OCI-LY3 (cell line): ENCODE data around the gene TRA2B.

Experiments used
- H2AFZ ChIP-seq: fragments of 200-600, 300-600 bp; shearing (Covaris generic); 2 replicates; pipeline ENCODE4 v1.6.0; 2014; ENCODE audit warnings: antibody characterized with exemption, low read depth, low read length
- H3K27ac ChIP-seq: fragments of 200-600, 300-600 bp; sonication (generic); 2 replicates; pipeline ENCODE4 v1.5.1; 2014; ENCODE audit warnings: mild to moderate bottlenecking, low read length, moderate library complexity, mixed read lengths
- H3K27me3 ChIP-seq: fragments of 200-600, 300-600 bp; sonication (generic); 2 replicates; pipeline ENCODE4 v1.6.1; 2014; ENCODE audit warnings: low read depth, low read length, mixed read lengths
- H3K36me3 ChIP-seq: fragments of 200-600, 300-600 bp; sonication (generic); replicated peaks from 2 replicates; pipeline ENCODE3; 2014; ENCODE audit warnings: low read depth, low read length, mixed read lengths
- H3K4me1 ChIP-seq: fragments of 300-600, 200-600 bp; sonication (generic); 2 replicates; pipeline ENCODE4 v1.6.1; 2014; ENCODE audit warnings: low read length, mixed read lengths
- H3K4me2 ChIP-seq: fragments of 200-600, 300-600 bp; sonication (generic); 2 replicates; pipeline ENCODE4 v1.6.1; 2014; ENCODE audit warnings: low read length, mixed read lengths
- H3K4me3 ChIP-seq: fragments of 300-600, 200-600 bp; sonication (generic); 2 replicates; pipeline ENCODE4 v1.5.1; 2014; ENCODE audit warnings: antibody characterized with exemption, mild to moderate bottlenecking, low read length, moderate library complexity
- H3K79me2 ChIP-seq: fragments of 300-600, 200-600 bp; shearing (Covaris generic); 2 replicates; pipeline ENCODE4 v1.6.1; 2014; ENCODE audit warnings: mild to moderate bottlenecking, low read length, mixed read lengths
- H3K9ac ChIP-seq: fragments of 300-600, 200-600 bp; shearing (Covaris generic); 2 replicates; pipeline ENCODE4 v1.6.0; 2014; ENCODE audit warnings: mild to moderate bottlenecking, low read length, moderate library complexity
- H3K9me3 ChIP-seq: fragments of 200-600, 300-600 bp; shearing (Covaris generic); 2 replicates; pipeline ENCODE4 v1.6.1; 2014; ENCODE audit warnings: low read length, mixed read lengths; ENCODE audit not compliant: insufficient read depth
- H4K20me1 ChIP-seq: fragments of 200-600, 300-600 bp; sonication (generic); 2 replicates; pipeline ENCODE4 v1.6.1; 2016; ENCODE audit warnings: low read length, mixed read lengths; ENCODE audit not compliant: insufficient read depth
- CTCF ChIP-seq: fragments of 200-600, 300-600 bp; sonication (generic); IDR thresholded peaks from 2 replicates; pipeline ENCODE4 v1.5.1; 2014; ENCODE audit warnings: antibody characterized with exemption, low read length, low read depth
- EZH2phosphoT487 ChIP-seq: fragments of 200-600 bp; shearing (Covaris generic); IDR thresholded peaks from 2 replicates; pipeline ENCODE4 v1.6.1; 2018; ENCODE audit warnings: antibody characterized with exemption, mixed run types, low read depth

The TRA2B gene

GRCh38 chr3:185954366-185954723, 16.5 kb upstream of the TRA2B start:
- Histone ChIP-seq H3K9ac (no peak overlapping the region), H3K4me1 (no peaks in the 10 kb centered on the region; the same call in 1 of the 2 replicates), H3K9me3 (no peaks in the 10 kb centered on the region), H3K4me2 (no peak overlapping the region), H3K4me3 (no peak overlapping the region), H3K27me3 (peaks cover 13% of the 10 kb centered on the region), H2AFZ (no peak overlapping the region), H3K27ac (no peak overlapping the region), H3K79me2 (no peaks in the 10 kb centered on the region), H4K20me1 (no peaks in the 10 kb centered on the region), H3K36me3 (no peaks in the 10 kb centered on the region)
- TF ChIP-seq CTCF, result no peak
- TF ChIP-seq EZH2phosphoT487, result no peak

- no peaks in the 10 kb centered on the region for H3K36me3 ChIP-seq
- no peaks in the 10 kb centered on the region for H4K20me1 ChIP-seq
- H3K9me3 ChIP-seq, result no peaks in the 10 kb centered on the region
- H3K4me1 ChIP-seq, result no peaks in the 10 kb centered on the region; the same call in 1 of the 2 replicates
- TF ChIP-seq EZH2phosphoT487 (no peak), CTCF (no peak)
- H3K27me3 ChIP-seq, result peaks cover 24% of the 10 kb centered on the region
- H3K4me2 ChIP-seq, result no peak overlapping the region
- no peak overlapping the region for H3K9ac ChIP-seq
- H3K79me2 ChIP-seq, result no peaks in the 10 kb centered on the region
- no peak overlapping the region for H3K4me3 ChIP-seq
- H2AFZ ChIP-seq, result no peak overlapping the region
- H3K27ac ChIP-seq, result no peak overlapping the region
Observed at GRCh38 chr3:185950728-185951127, 12.9 kb upstream of the TRA2B start.

- no peaks in the 10 kb centered on the region for H3K9me3 ChIP-seq
- no peaks in the 10 kb centered on the region for H3K79me2 ChIP-seq
- H4K20me1 ChIP-seq, result no peaks in the 10 kb centered on the region
- H3K27ac ChIP-seq, result no peak overlapping the region
- no peaks in the 10 kb centered on the region; the same call in 1 of the 2 replicates for H3K4me1 ChIP-seq
- no peak overlapping the region for H3K4me3 ChIP-seq
- H2AFZ ChIP-seq, result no peak overlapping the region
- H3K9ac ChIP-seq, result no peak overlapping the region
- TF ChIP-seq CTCF, result no peak
- no peak for TF ChIP-seq EZH2phosphoT487
- peaks cover 24% of the 10 kb centered on the region for H3K27me3 ChIP-seq
- no peaks in the 10 kb centered on the region for H3K36me3 ChIP-seq
- no peak overlapping the region for H3K4me2 ChIP-seq
Observed at GRCh38 chr3:185949515-185949914, 11.7 kb upstream of the TRA2B start.

GRCh38 chr3:185948292-185948691, 10.5 kb upstream of the TRA2B start:
- peaks cover 7% of the 10 kb centered on the region for H3K4me1 ChIP-seq
- no peak overlapping the region for H3K4me3 ChIP-seq
- H2AFZ ChIP-seq, result no peak overlapping the region; the same call in 1 of the 2 replicates
- no peak overlapping the region for H3K4me2 ChIP-seq
- no peak overlapping the region for H3K9ac ChIP-seq
- no peak overlapping the region for H3K27ac ChIP-seq
- H3K27me3 ChIP-seq, result peaks cover 24% of the 10 kb centered on the region
- H4K20me1 ChIP-seq, result no peaks in the 10 kb centered on the region
- no peaks in the 10 kb centered on the region for H3K9me3 ChIP-seq
- TF ChIP-seq CTCF, result no peak
- no peak for TF ChIP-seq EZH2phosphoT487
- H3K36me3 ChIP-seq, result no peaks in the 10 kb centered on the region
- no peaks in the 10 kb centered on the region for H3K79me2 ChIP-seq
